ENCODE data around the gene ROR2.
"Not testable (repeated sequence)": the region's sequence is repeated elsewhere in the genome, so short reads cannot be mapped to it uniquely, and the experiment has no call there.

Gene ROR2

GRCh38 chr9:91634832-91635231, 315.2 kb downstream of the ROR2 start:
- DNase-seq (ENCODE audit: low read depth in 2 of 2), result not testable (repeated sequence)

- DNase-seq (ENCODE audit: low read depth in 2 of 2), result no peak
Measured at GRCh38 chr9:91629718-91630117, 320.3 kb downstream of the ROR2 start.

- DNase-seq (ENCODE audit: low read depth in 2 of 2), result no peak
Measured at GRCh38 chr9:91628892-91629291, 321.1 kb downstream of the ROR2 start.

GRCh38 chr9:91625331-91625730, 324.7 kb downstream of the ROR2 start:
- no peak for DNase-seq (ENCODE audit: low read depth in 2 of 2)

GRCh38 chr9:91623004-91623403, 327.0 kb downstream of the ROR2 start:
- DNase-seq (ENCODE audit: low read depth in 2 of 2), result no peak

GRCh38 chr9:91622121-91622520, 327.9 kb downstream of the ROR2 start:
- not testable (repeated sequence) for DNase-seq (ENCODE audit: low read depth in 2 of 2)

- DNase-seq (ENCODE audit: low read depth in 2 of 2), result not testable (repeated sequence)
Measured at GRCh38 chr9:91614044-91614443, 336.0 kb downstream of the ROR2 start.

GRCh38 chr9:91611582-91611981, 338.4 kb downstream of the ROR2 start:
- no peak for DNase-seq (ENCODE audit: low read depth in 2 of 2)

GRCh38 chr9:91606255-91606995, 343.6 kb downstream of the ROR2 start:
- DNase-seq (ENCODE audit: low read depth in 2 of 2), result no peak

- no peak for DNase-seq (ENCODE audit: low read depth in 2 of 2)
Measured at GRCh38 chr9:91604451-91605179, 345.4 kb downstream of the ROR2 start.

- no peak for DNase-seq (ENCODE audit: low read depth in 2 of 2)
Measured at GRCh38 chr9:91603932-91604331, 346.1 kb downstream of the ROR2 start.

- DNase-seq (ENCODE audit: low read depth in 2 of 2), result no peak
Measured at GRCh38 chr9:91599564-91599963, 350.5 kb downstream of the ROR2 start.

- DNase-seq (ENCODE audit: low read depth in 2 of 2), result no peak
Measured at GRCh38 chr9:91591627-91592026, 358.4 kb downstream of the ROR2 start.

- no peak for DNase-seq (ENCODE audit: low read depth in 2 of 2)
Measured at GRCh38 chr9:91589101-91589553, 360.9 kb downstream of the ROR2 start.

GRCh38 chr9:91586282-91586681, 363.7 kb downstream of the ROR2 start:
- no peak for DNase-seq (ENCODE audit: low read depth in 2 of 2)

GRCh38 chr9:91583966-91584365, 366.1 kb downstream of the ROR2 start:
- DNase-seq (ENCODE audit: low read depth in 2 of 2), result no peak

GRCh38 chr9:91583161-91583875, 366.7 kb downstream of the ROR2 start:
- DNase-seq (ENCODE audit: low read depth in 2 of 2), result no peak

GRCh38 chr9:91582181-91582580, 367.8 kb downstream of the ROR2 start:
- DNase-seq (ENCODE audit: low read depth in 2 of 2), result no peak

- DNase-seq (ENCODE audit: low read depth in 2 of 2), result no peak
Measured at GRCh38 chr9:91580136-91580535, 369.9 kb downstream of the ROR2 start.

GRCh38 chr9:91578911-91579310, 371.1 kb downstream of the ROR2 start:
- DNase-seq (ENCODE audit: low read depth in 2 of 2), result no peak

GRCh38 chr9:91577633-91578061, 372.4 kb downstream of the ROR2 start:
- no peak for DNase-seq (ENCODE audit: low read depth in 2 of 2)

- DNase-seq (ENCODE audit: low read depth in 2 of 2), result no peak
Measured at GRCh38 chr9:91572811-91573210, 377.2 kb downstream of the ROR2 start.

All from stimulated activated CD4-positive, alpha-beta T cell treated with anti-CD3 and anti-CD28 coated beads, Interleukin-4, amount 100 ng/mL, for 48 hours (primary cell).